IMR-90 (cell line): ENCODE data around the gene SFPQ. TPM values are rescaled to one million over a fixed set of nuclear protein-coding genes. Genes with fewer than 3 reads are reported as not detected.
"Not testable (repeated sequence)": the region's sequence is repeated elsewhere in the genome, so short reads cannot be mapped to it uniquely, and the experiment has no call there.

Experiments used
- ATAC-seq: fragments of 200-7000 bp; cut with Tn5 transposase; 2 replicates; pipeline ENCODE4 v1.9.1; 2020; ENCODE audit warnings: low read depth, mild to moderate bottlenecking, moderate library complexity
- BruUV-seq: library from RNA; stranded (reverse); fragments of 400-500 nt; replicated peaks from 2 replicates; lab custom pipeline; 2021; lab: Mats Ljungman, UMichigan
- CTCF ChIA-PET: fragments of 300-600 bp; formaldehyde crosslinking; extraction: SDS; loops from one replicate; lab custom pipeline; 2021; ENCODE audit warnings: antibody characterized with exemption; lab: Yijun Ruan, JAX
- POLR2A ChIA-PET: fragments of 300-600 bp; sonication (Branson Sonifier 250); formaldehyde crosslinking; loops from one replicate; lab custom pipeline; 2022; ENCODE audit warnings: antibody characterized with exemption; ENCODE audit not compliant: unreplicated experiment; lab: Charles Lee
- DNase-seq: peaks from one replicate; pipeline ENCODE4 v3.0.0; 2013
- H2AFZ ChIP-seq: replicated peaks from 2 replicates; pipeline ENCODE3; 2013; ENCODE audit warnings: low read length, mild to moderate bottlenecking; ENCODE audit not compliant: poor library complexity
- H2AK5ac ChIP-seq: 2 replicates; pipeline ENCODE4 v1.6.1; 2013; ENCODE audit warnings: low read depth, low read length, inconsistent platforms
- H2AK9ac ChIP-seq: replicated peaks from 2 replicates; pipeline ENCODE3; 2013; ENCODE audit warnings: mild to moderate bottlenecking, low read depth, low read length, moderate library complexity; ENCODE audit not compliant: poor library complexity
- H2BK120ac ChIP-seq: 2 replicates; pipeline ENCODE4 v1.6.1; 2013; ENCODE audit warnings: low read depth, low read length, inconsistent platforms
- H2BK15ac ChIP-seq: 3 replicates; pipeline ENCODE4 v1.6.1; 2013; ENCODE audit warnings: low read depth, low read length, inconsistent platforms
- H2BK20ac ChIP-seq: 2 replicates; pipeline ENCODE4 v1.6.1; 2013; ENCODE audit warnings: low read depth, mild to moderate bottlenecking, inconsistent platforms, low read length, moderate library complexity
- H2BK5ac ChIP-seq: 2 replicates; pipeline ENCODE4 v1.6.1; 2013; ENCODE audit warnings: mild to moderate bottlenecking, low read depth, low read length, inconsistent platforms; ENCODE audit not compliant: poor library complexity, severe bottlenecking
- H3K14ac ChIP-seq: replicated peaks from 2 replicates; pipeline ENCODE4 v1.6.1; 2013; ENCODE audit warnings: low read depth, low read length, inconsistent platforms
- H3K18ac ChIP-seq: 2 replicates; pipeline ENCODE4 v1.6.1; 2013; ENCODE audit warnings: low read depth, low read length, control low read depth
- H3K23ac ChIP-seq: 2 replicates; pipeline ENCODE4 v1.6.1; 2013; ENCODE audit warnings: low read depth, low read length, inconsistent platforms
- H3K27ac ChIP-seq: 2 replicates; pipeline ENCODE4 v1.5.1; 2013; ENCODE audit warnings: mild to moderate bottlenecking, control low read depth, low read length; ENCODE audit not compliant: insufficient read depth
- H3K27me3 ChIP-seq: 2 replicates; pipeline ENCODE4 v1.6.1; 2013; ENCODE audit warnings: low read length; ENCODE audit not compliant: control insufficient read depth, insufficient read depth
- H3K36me3 ChIP-seq: 2 replicates; pipeline ENCODE4 v1.6.1; 2013; ENCODE audit warnings: low read length, mixed read lengths; ENCODE audit not compliant: control insufficient read depth, insufficient read depth
- H3K4ac ChIP-seq: 2 replicates; pipeline ENCODE4 v1.6.1; 2013; ENCODE audit warnings: low read depth, low read length, inconsistent platforms
- H3K4me1 ChIP-seq: 2 replicates; pipeline ENCODE4 v1.6.1; 2013; ENCODE audit warnings: low read length, mixed read lengths; ENCODE audit not compliant: control insufficient read depth, insufficient read depth
- H3K4me2 ChIP-seq: 2 replicates; pipeline ENCODE4 v1.6.1; 2013; ENCODE audit warnings: low read depth, mild to moderate bottlenecking, control low read depth, low read length, moderate library complexity
- H3K4me3 ChIP-seq: 2 replicates; pipeline ENCODE4 v1.5.1; 2013; ENCODE audit warnings: low read depth, mild to moderate bottlenecking, control low read depth, low read length, moderate library complexity; ENCODE audit not compliant: insufficient read depth
- H3K56ac ChIP-seq: 2 replicates; pipeline ENCODE4 v1.6.1; 2013; ENCODE audit warnings: low read length, inconsistent platforms; ENCODE audit not compliant: insufficient read depth; ENCODE audit errors: extremely low read depth
- H3K79me1 ChIP-seq, 2 experiments: 2 replicates each; pipeline ENCODE4 v1.6.1; 2013; ENCODE audit warnings: low read length in 2 of 2, inconsistent platforms in 1 of 2, low read depth in 1 of 2
- H3K9ac ChIP-seq: 2 replicates; pipeline ENCODE4 v1.6.1; 2013; ENCODE audit warnings: low read depth, low read length, control low read depth
- H3K9me1 ChIP-seq: 2 replicates; pipeline ENCODE4 v1.6.1; 2013; ENCODE audit warnings: low read length, inconsistent platforms; ENCODE audit not compliant: insufficient read depth
- H3K9me3 ChIP-seq: 2 replicates; pipeline ENCODE4 v1.6.1; 2013; ENCODE audit warnings: low read length; ENCODE audit not compliant: control insufficient read depth, insufficient read depth
- H4K20me1 ChIP-seq: 2 replicates; pipeline ENCODE4 v1.6.1; 2013; ENCODE audit warnings: low read length, inconsistent platforms; ENCODE audit not compliant: insufficient read depth
- H4K5ac ChIP-seq: 2 replicates; pipeline ENCODE4 v1.6.1; 2013; ENCODE audit warnings: mild to moderate bottlenecking, low read depth, low read length, control low read depth
- H4K8ac ChIP-seq, 2 experiments: 2 replicates each; pipeline ENCODE4 v1.6.1; 2013; ENCODE audit warnings: low read depth in 2 of 2, low read length in 2 of 2, control low read depth in 1 of 2, inconsistent platforms in 1 of 2
- H4K91ac ChIP-seq: 2 replicates; pipeline ENCODE4 v1.6.1; 2013; ENCODE audit warnings: low read depth, low read length, inconsistent platforms; ENCODE audit not compliant: insufficient read depth
- WGBS, 2 experiments: methylation state at CpG; one replicate each; pipeline versions ENCODE4 v1.1.5 to v1.1.7; 2013; ENCODE audit warnings: missing lambda C conversion rate in 2 of 2; ENCODE audit not compliant: insufficient read length in 1 of 2; ENCODE audit errors: extremely low coverage in 2 of 2; 5-methylcytosine and 5-hydroxymethylcytosine counted together
- dilution Hi-C: fragments of 300-500 bp; cut with HindIII; formaldehyde crosslinking; loops from one replicate; pipeline ENCODE4 v1.14.3; 2018; ENCODE audit warnings: low sequenced_read_pairs; ENCODE audit not compliant: unreplicated experiment
- in situ Hi-C: fragments of 300-500 bp; cut with MboI; formaldehyde crosslinking; loops from 3 replicates; pipeline ENCODE4 v1.14.3; 2019; ENCODE audit warnings: low sequenced_read_pairs, inconsistent platforms, mixed read lengths
- intact Hi-C: fragments of 100-400 bp; cut with micrococcal nuclease; formaldehyde crosslinking; loops from 2 replicates; pipeline ENCODE4 v1.10.0; 2022
- polyA plus RNA-seq, 3 experiments: library from polyadenylated mRNA; depleted of rRNA; stranded (reverse); fragments of >200 nt; gene quantifications; 2 replicates each; pipeline ENCODE4 v1.2.3, GENCODE V29; 2012; ENCODE audit warnings: low replicate concordance in 1 of 3
- total RNA-seq: library from RNA; depleted of rRNA; stranded (reverse); fragments of >200 nt; gene quantifications from 2 replicates; pipeline ENCODE4 v1.2.3, GENCODE V29; 2012

SFPQ gene
- total and polyA plus RNA-seq, 2 of the 4 experiments (the other 2 are of a cell fraction) = 53.9 to 121 TPM

GRCh38 chr1:35145892-35146549, 46.9 kb downstream of the SFPQ start:
- H3K4me1 ChIP-seq, H2BK20ac ChIP-seq, H4K91ac ChIP-seq, H2AFZ ChIP-seq, dilution Hi-C loops, H3K18ac ChIP-seq, CTCF ChIA-PET, H3K4me2 ChIP-seq, H3K9me3 ChIP-seq, H4K8ac ChIP-seq, H4K20me1 ChIP-seq, H4K5ac ChIP-seq, H2BK15ac ChIP-seq, intact Hi-C loops, H3K14ac ChIP-seq, in situ Hi-C loops, H3K56ac ChIP-seq, H2BK120ac ChIP-seq, H3K27me3 ChIP-seq, POLR2A ChIA-PET, H3K9me1 ChIP-seq, H3K36me3 ChIP-seq, H3K27ac ChIP-seq, H2AK9ac ChIP-seq, H3K79me1 ChIP-seq, BruUV-seq, H3K4ac ChIP-seq, H2AK5ac ChIP-seq, H3K23ac ChIP-seq, H3K9ac ChIP-seq, H3K4me3 ChIP-seq, ATAC-seq, H2BK5ac ChIP-seq, DNase-seq: not testable (repeated sequence)
- 84% methylated on average over 5 of the region's 13 CpGs; no CpG with 5 or more reads in 1 of the 2 experiments for WGBS, 2 experiments
